B cell (primary cell): Measurements from ENCODE around the gene UBFD1.

Experiments
- EZH2 ChIP-seq: IDR thresholded peaks from 2 replicates; pipeline ENCODE4 v1.6.1; 2012; ENCODE audit warnings: borderline replicate concordance, low read depth, mild to moderate bottlenecking, moderate library complexity, low read length; ENCODE audit not compliant: insufficient read depth, poor library complexity, severe bottlenecking
- TF ChIP-seq, protein P1 (sequence below): fragments of 200-600 bp; IDR thresholded peaks from one replicate; pipeline ENCODE4 v1.8.0; 2022; ENCODE audit warnings: antibody characterized with exemption, mild to moderate bottlenecking

DNA sequence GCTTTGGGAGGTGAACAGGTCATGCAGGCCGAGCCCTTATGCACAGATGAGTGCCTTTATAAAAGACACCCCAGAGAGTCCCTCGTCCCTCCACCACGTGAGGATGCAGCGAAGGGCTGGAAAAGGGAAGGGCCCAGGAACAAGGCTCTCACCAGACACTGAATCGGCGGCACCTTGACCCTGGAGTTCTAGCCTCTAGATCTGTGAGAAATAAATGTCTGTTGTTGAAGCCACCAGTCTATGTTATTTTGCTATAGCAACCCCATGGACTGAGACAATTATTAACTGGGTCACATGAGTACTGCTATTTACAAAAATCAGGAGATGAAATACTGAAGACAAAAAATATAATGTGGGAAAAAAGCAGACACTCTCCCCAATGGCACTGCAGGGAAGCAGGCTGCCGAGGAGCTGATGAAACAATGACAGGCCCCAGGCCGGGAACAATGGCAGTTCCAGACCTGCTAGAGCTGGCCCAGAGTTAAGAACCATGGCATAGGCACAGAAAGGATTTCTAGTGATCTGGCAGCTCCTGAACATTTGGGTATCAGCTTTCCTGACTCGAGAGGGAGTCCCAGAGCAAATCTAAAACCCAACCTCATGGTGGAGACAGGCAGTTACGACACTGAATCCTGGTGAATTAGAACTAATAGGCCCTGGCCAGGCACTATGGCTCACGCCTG lies 29.4 kb upstream of the UBFD1 start:
- TF ChIP-seq EZH2, result no peak
- TF ChIP-seq, protein P1, sequence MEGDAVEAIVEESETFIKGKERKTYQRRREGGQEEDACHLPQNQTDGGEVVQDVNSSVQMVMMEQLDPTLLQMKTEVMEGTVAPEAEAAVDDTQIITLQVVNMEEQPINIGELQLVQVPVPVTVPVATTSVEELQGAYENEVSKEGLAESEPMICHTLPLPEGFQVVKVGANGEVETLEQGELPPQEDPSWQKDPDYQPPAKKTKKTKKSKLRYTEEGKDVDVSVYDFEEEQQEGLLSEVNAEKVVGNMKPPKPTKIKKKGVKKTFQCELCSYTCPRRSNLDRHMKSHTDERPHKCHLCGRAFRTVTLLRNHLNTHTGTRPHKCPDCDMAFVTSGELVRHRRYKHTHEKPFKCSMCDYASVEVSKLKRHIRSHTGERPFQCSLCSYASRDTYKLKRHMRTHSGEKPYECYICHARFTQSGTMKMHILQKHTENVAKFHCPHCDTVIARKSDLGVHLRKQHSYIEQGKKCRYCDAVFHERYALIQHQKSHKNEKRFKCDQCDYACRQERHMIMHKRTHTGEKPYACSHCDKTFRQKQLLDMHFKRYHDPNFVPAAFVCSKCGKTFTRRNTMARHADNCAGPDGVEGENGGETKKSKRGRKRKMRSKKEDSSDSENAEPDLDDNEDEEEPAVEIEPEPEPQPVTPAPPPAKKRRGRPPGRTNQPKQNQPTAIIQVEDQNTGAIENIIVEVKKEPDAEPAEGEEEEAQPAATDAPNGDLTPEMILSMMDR, result no peak
